Psoas muscle (tissue), 8 donors: ENCODE data around the gene SETDB2. TPM values are rescaled to one million over a fixed set of nuclear protein-coding genes. Genes with fewer than 3 reads are reported as not detected.

Source experiments
- ATAC-seq, 4 donors: fragments of 200-7000 bp; cut with Tn5 transposase; one replicate each; pipeline ENCODE4 v1.9.1; 2020; ENCODE audit warnings: moderate library complexity in 3 of 4, mild to moderate bottlenecking in 2 of 4
- DNase-seq, 2 donors: peaks; one replicate each; pipeline ENCODE4 v3.0.0-alpha.2; 2020
- H3K27ac ChIP-seq: fragments of 200-600 bp; one replicate; pipeline ENCODE4 v1.8.0; 2022
- H3K27me3 ChIP-seq, 3 donors: fragments of 200-600 bp in 1 of 3; one replicate each; pipeline versions ENCODE4 v1.6.1 to v1.8.0; 2013 to 2022; ENCODE audit warnings: low read length in 2 of 3, mild to moderate bottlenecking in 2 of 3, moderate library complexity in 1 of 3; ENCODE audit not compliant: insufficient read depth in 3 of 3
- H3K36me3 ChIP-seq, 2 donors: fragments of 200-600 bp in 1 of 2; one replicate each; pipeline versions ENCODE4 v1.6.1 to v1.8.0; 2013 to 2022; ENCODE audit warnings: low read depth in 1 of 2, mild to moderate bottlenecking in 1 of 2, moderate library complexity in 1 of 2; ENCODE audit not compliant: insufficient read depth in 1 of 2
- H3K4me1 ChIP-seq: fragments of 200-600 bp; one replicate; pipeline ENCODE4 v1.8.0; 2022
- H3K4me3 ChIP-seq: fragments of 200-600 bp; one replicate; pipeline ENCODE4 v1.8.0; 2022; ENCODE audit warnings: mild to moderate bottlenecking
- H3K9me3 ChIP-seq: fragments of 200-600 bp; one replicate; pipeline ENCODE4 v1.8.0; 2022
- WGBS, 3 donors: extraction: QIAGEN DNeasy Blood & Tissue Kit; methylation state at CpG; one replicate each; pipeline versions ENCODE4 v1.1.6 to v1.1.7; 2013; 5-methylcytosine and 5-hydroxymethylcytosine counted together
- intact Hi-C, 2 donors: fragments of 100-400 bp; cut with DNase I; formaldehyde crosslinking; loops; one replicate each; pipeline versions ENCODE4 v1.11.0 to v1.14.2; 2022
- polyA plus RNA-seq, 3 donors: library from polyadenylated mRNA; stranded (reverse); fragments of 200-250 nt; gene quantifications; one replicate each; pipeline ENCODE4 v1.2.3, GENCODE V29; 2013
- total RNA-seq, 4 donors: library from RNA; stranded (reverse); fragmentation: NEBNext Ultra II Directional in 2 of 4; extraction: Animal tissue kit (Norgen Biotek cat#: 25700) in 2 of 4; gene quantifications; one replicate each; pipeline versions ENCODE4 v1.2.1 to v1.2.4, GENCODE V29; 2021 to 2023
- TF ChIP-seq, protein P1 (sequence below): fragments of 200-600 bp; IDR thresholded peaks from one replicate; pipeline ENCODE4 v1.8.0; 2022; ENCODE audit warnings: antibody characterized with exemption
- donor health status: healthy with polysubstance abuse.
- donor health status: DM: no; HTN: no; CAD: no; lungs with moderate emphysema.
- donor health status: Bipolar disorder and iron deficiency.
- donor health status: healthy.
- donor health status: DM: yes; HTN: yes; CAD: no.
- donor health status: DM: no; HTN: no; CAD: no.
- donor health status: DM: no; HTN: no; CAD: no.
- donor health status: DM: yes; HTN: yes; CAD: no.

The SETDB2 gene
- total and polyA plus RNA-seq, 7 donors, result 1.7 to 7.9 (median 3.7) TPM

DNA sequence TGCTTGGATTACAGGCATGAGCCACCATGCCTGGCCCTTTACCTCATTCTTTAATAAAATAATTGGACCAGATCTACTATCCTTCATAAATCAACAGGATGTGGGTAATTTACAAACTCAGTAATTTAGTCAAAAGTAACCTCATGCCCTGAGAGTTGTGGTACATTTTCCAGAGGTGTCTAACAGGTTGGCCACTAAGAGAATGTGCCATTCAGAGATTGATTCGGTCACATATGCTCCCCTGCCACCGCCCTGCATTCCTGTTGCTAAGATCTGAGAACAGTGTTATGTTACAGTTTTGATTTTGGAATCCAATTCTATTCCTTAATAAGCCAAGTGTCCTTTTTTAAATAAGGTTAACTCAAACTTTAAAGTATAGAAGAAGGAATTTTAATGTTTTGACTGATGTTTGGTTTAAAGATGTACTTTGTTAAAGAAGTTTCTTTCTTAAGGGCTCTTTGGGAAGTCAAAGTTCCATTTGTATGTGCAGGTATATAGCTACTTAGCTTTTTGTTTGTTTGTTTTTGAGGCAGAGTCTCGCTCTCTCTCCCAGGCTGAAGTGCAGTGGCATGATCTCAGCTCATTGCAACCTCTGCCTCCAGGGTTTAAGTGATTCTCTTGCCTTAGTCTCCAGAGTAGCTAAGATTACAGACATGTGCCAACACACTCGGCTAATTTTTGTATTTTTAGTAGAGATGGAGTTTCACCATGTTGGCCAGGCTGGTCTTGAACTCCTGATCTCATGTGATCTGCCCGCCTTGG lies 80.8 kb downstream of the SETDB2 start:
- H3K27me3 ChIP-seq, result no peaks in the 10 kb centered on the region
- TF ChIP-seq, protein P1, sequence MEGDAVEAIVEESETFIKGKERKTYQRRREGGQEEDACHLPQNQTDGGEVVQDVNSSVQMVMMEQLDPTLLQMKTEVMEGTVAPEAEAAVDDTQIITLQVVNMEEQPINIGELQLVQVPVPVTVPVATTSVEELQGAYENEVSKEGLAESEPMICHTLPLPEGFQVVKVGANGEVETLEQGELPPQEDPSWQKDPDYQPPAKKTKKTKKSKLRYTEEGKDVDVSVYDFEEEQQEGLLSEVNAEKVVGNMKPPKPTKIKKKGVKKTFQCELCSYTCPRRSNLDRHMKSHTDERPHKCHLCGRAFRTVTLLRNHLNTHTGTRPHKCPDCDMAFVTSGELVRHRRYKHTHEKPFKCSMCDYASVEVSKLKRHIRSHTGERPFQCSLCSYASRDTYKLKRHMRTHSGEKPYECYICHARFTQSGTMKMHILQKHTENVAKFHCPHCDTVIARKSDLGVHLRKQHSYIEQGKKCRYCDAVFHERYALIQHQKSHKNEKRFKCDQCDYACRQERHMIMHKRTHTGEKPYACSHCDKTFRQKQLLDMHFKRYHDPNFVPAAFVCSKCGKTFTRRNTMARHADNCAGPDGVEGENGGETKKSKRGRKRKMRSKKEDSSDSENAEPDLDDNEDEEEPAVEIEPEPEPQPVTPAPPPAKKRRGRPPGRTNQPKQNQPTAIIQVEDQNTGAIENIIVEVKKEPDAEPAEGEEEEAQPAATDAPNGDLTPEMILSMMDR, result no peak
- H3K27ac ChIP-seq, result no peak overlapping the region
- H3K4me1 ChIP-seq, result no peaks in the 10 kb centered on the region
- WGBS, 3 donors, result 66 to 84% (median 68%) methylated on average over 5 of the region's 5 CpGs
- H3K9me3 ChIP-seq, result no peaks in the 10 kb centered on the region
- no peak overlapping the region for H3K4me3 ChIP-seq
- intact Hi-C loops, result no loop called here
- H3K36me3 ChIP-seq, result peaks cover 0 to 74% of the 10 kb centered on the region in 2 donors
- DNase-seq, result no peak
- ATAC-seq, result no peak

DNA sequence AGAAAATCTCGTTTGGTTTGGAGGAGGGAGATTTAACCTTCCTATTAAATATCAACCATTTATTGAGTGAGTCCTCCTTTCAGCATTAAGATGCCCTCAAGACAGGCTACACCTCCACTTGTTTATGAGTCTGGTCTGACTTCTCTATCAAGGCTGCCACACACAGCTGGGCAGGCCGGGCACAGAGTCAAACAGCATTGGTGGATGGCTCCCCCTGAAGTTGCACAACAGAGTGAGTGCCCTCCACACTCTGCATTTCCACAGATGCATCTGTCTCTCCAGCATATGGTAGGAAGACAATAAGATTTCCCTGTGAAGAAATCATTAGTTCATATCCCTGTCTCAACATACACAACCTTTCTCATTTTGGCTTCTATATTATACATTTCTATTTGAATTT lies 83.0 kb downstream of the SETDB2 start:
- intact Hi-C loops, result no loop called here
- peak in 1 of 4 donors; percentile 46 for ATAC-seq
- TF ChIP-seq, protein P1, result no peak

DNA sequence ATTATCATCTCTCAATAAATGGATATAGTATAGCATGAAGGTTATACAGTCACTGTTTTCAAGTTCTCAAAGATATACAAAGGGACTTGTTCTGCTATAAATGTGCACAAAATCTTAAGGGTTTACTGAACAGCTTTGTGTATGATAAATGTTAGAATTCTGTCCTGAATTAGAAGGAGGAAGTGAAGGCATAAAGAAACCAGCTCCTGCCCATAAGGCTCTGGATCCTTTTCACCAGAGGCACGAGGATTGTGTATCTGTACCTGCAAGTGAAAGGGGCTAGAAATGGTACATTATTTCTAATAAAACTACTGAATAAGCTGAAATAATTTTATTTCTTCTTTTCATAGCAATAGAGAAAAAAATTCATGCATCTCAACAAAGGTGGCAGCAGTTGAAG lies 84.1 kb downstream of the SETDB2 start:
- H3K27me3 ChIP-seq, result no peaks in the 10 kb centered on the region
- peaks cover 0 to 50% of the 10 kb centered on the region in 2 donors for H3K36me3 ChIP-seq
- DNase-seq, result no peak
- TF ChIP-seq, protein P1, result no peak
- H3K9me3 ChIP-seq, result no peaks in the 10 kb centered on the region
- 82 to 88% (median 85%) methylated on average over 1 of the region's 1 CpG for WGBS, 3 donors
- no peak overlapping the region for H3K4me3 ChIP-seq
- intact Hi-C loops, result no loop called here
- no peaks in the 10 kb centered on the region for H3K4me1 ChIP-seq
- no peak overlapping the region for H3K27ac ChIP-seq
- no peak for ATAC-seq

More for the DNA sequence above, 83.0 kb downstream of the SETDB2 start:
- DNase-seq, result no peak
- H3K9me3 ChIP-seq, result no peaks in the 10 kb centered on the region
- H3K27me3 ChIP-seq, result no peaks in the 10 kb centered on the region
- peaks cover 0 to 53% of the 10 kb centered on the region in 2 donors for H3K36me3 ChIP-seq
- no peak overlapping the region for H3K4me3 ChIP-seq
- H3K4me1 ChIP-seq, result no peaks in the 10 kb centered on the region
- H3K27ac ChIP-seq, result no peak overlapping the region
- 52 to 68% (median 65%) methylated on average over 2 of the region's 2 CpGs for WGBS, 3 donors

DNA sequence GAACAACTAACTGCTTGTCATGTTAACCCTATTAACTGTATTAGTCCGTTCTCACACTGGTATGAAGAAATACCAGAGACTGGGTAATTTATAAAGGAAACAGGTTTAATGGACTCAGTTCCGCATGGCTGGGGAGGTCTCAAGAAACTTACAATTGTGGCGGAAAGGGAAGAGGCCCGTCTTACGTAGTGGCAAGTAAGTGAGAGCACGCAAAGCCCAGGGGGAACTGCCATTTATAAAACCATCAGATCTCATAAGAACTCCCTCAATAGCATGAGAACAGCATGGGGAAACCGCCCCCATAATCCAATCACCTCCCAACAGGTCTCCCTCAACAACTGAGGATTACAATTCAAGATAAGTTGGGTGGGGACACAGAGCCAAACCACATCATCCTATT lies 86.4 kb downstream of the SETDB2 start:
- H3K36me3 ChIP-seq, result peaks cover 0 to 42% of the 10 kb centered on the region in 2 donors
- no peaks in the 10 kb centered on the region for H3K27me3 ChIP-seq
- 79 to 86% (median 84%) methylated on average over 7 of the region's 7 CpGs for WGBS, 3 donors
- intact Hi-C loops, result no loop called here
- H3K9me3 ChIP-seq, result no peaks in the 10 kb centered on the region
- TF ChIP-seq, protein P1, result no peak
- no peaks in the 10 kb centered on the region for H3K4me1 ChIP-seq
- H3K4me3 ChIP-seq, result no peak overlapping the region
- no peak overlapping the region for H3K27ac ChIP-seq
- ATAC-seq (no peak), DNase-seq (no peak)
